HEK293T (cell line): ENCODE measurements around the gene CCN5.
A peak's percentile ranks its signal among the peaks of the same experiment; 100 is the strongest.

Experiments used
- CTCF ChIA-PET: fragments of 350-600 bp; formaldehyde crosslinking; extraction: SDS; loops from one replicate; lab custom pipeline; 2021; ENCODE audit warnings: antibody characterized with exemption, inconsistent platforms; lab: Yijun Ruan, JAX
- POLR2A ChIA-PET: fragments of 350-600 bp; formaldehyde crosslinking; extraction: SDS; loops from one replicate; lab custom pipeline; 2020; ENCODE audit warnings: antibody characterized with exemption, inconsistent platforms; lab: Yijun Ruan, JAX
- DNase-seq: peaks from one replicate; pipeline ENCODE4 v3.0.0; 2012; ENCODE audit warnings: mixed read lengths; ENCODE audit errors: extremely low spot score
- ARNT ChIP-seq: fragments of 450-650 bp; IDR thresholded peaks from 2 replicates; pipeline ENCODE4 v1.6.1; 2017; ENCODE audit warnings: mild to moderate bottlenecking
- BHLHE40 ChIP-seq: fragments of 450-650 bp; IDR thresholded peaks from 2 replicates; pipeline ENCODE4 v1.6.1; 2016; ENCODE audit warnings: mild to moderate bottlenecking, moderate library complexity, borderline replicate concordance
- CTBP1 ChIP-seq: fragments of 450-650 bp; IDR thresholded peaks from 2 replicates; pipeline ENCODE4 v1.6.1; 2016; ENCODE audit warnings: borderline replicate concordance
- ELF4 ChIP-seq: fragments of 450-650 bp; IDR thresholded peaks from 2 replicates; pipeline ENCODE4 v1.6.1; 2017; ENCODE audit warnings: antibody characterized with exemption
- FOXA1 ChIP-seq: fragments of 450-650 bp; IDR thresholded peaks from 2 replicates; pipeline ENCODE4 v1.6.1; 2016; ENCODE audit warnings: mild to moderate bottlenecking
- FOXK2 ChIP-seq: fragments of 450-650 bp; IDR thresholded peaks from 2 replicates; pipeline ENCODE4 v1.6.1; 2016; ENCODE audit warnings: mild to moderate bottlenecking
- FOXM1 ChIP-seq: fragments of 450-650 bp; IDR thresholded peaks from 2 replicates; pipeline ENCODE4 v1.6.1; 2017; ENCODE audit warnings: mild to moderate bottlenecking, borderline replicate concordance
- HDGF ChIP-seq: fragments of 450-650 bp; IDR thresholded peaks from 2 replicates; pipeline ENCODE4 v1.6.1; 2017; ENCODE audit warnings: antibody characterized with exemption, borderline replicate concordance
- L3MBTL2 ChIP-seq: fragments of 450-650 bp; conservative IDR thresholded peaks from 2 replicates; pipeline ENCODE4 v1.6.1; 2016; ENCODE audit warnings: mild to moderate bottlenecking
- LEF1 ChIP-seq: fragments of 450-650 bp; IDR thresholded peaks from 2 replicates; pipeline ENCODE4 v1.6.1; 2017; ENCODE audit warnings: mild to moderate bottlenecking, borderline replicate concordance
- NFRKB ChIP-seq: fragments of 450-650 bp; IDR thresholded peaks from 2 replicates; pipeline ENCODE4 v1.6.1; 2016; ENCODE audit warnings: mild to moderate bottlenecking, moderate library complexity
- PKNOX1 ChIP-seq: fragments of 450-650 bp; IDR thresholded peaks from 2 replicates; pipeline ENCODE4 v1.6.1; 2016
- SP1 ChIP-seq: fragments of 450-650 bp; IDR thresholded peaks from 2 replicates; pipeline ENCODE4 v1.6.1; 2017
- SUZ12 ChIP-seq: fragments of 450-650 bp; IDR thresholded peaks from 2 replicates; pipeline ENCODE4 v1.6.1; 2016; ENCODE audit warnings: mild to moderate bottlenecking
- TARDBP ChIP-seq: fragments of 450-650 bp; IDR thresholded peaks from 2 replicates; pipeline ENCODE4 v1.6.1; 2016
- ZNF384 ChIP-seq: fragments of 450-650 bp; IDR thresholded peaks from 2 replicates; pipeline ENCODE4 v1.6.1; 2016

The CCN5 gene

DNA sequence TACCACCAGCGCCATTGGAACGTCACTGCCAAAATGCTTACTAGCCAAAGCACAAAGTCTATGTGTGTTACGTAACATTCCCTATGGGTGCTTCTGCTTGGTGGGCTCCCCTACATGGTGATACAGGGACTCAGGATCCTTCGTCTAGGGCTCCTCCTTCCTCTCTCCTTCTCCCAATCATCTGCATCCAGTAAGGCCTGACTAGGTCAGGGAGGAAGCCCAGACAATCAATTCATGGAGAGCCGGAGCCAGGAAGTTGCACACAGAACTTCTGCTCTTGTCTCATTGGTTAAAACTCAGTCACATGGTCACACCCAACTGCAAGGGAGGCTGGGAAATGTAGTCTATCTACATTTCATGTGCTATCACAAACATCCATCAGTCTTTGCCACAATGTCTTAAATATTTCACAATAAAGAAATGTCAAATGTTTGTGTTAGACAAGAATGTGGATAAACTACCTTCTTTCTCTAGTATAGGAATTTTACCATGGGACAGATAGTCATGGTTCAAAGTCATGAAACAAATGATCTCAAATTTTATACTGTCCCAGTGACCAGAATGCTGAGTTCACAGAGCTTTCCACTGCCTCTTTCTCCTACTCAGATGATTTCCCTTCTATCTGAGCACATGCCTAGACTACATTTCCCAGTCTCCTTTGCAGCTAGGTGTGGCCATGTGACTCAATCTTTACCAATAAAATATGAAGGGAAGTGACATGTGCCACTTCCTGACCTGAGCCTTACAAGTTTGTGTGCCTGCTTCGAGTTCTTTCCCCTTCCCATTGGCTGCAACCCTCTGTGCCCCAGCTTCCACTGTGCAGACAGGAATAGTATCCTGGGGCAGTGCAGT is 21.2 kb downstream of the CCN5 start:
- CTCF ChIA-PET: no interaction called here
- no peak for TF ChIP-seq ARNT
- peak; percentile 62 for TF ChIP-seq ELF4
- peak; percentile 40; the same call in 1 of the 2 replicates for TF ChIP-seq L3MBTL2
- POLR2A ChIA-PET: no interaction called here
- peak; percentile 75 for DNase-seq

GRCh38 chr20:44737116-44737515 is 21.9 kb downstream of the CCN5 start:
- TF ChIP-seq SUZ12 (no peak), HDGF (no peak), BHLHE40 (no peak), L3MBTL2 (no peak), SP1 (no peak), FOXK2 (no peak)
- CTCF ChIA-PET: no interaction called here
- POLR2A ChIA-PET: no interaction called here
- no peak for DNase-seq

- CTCF ChIA-PET: interaction anchor here (1.0 to 1.3 kb wide), 3 partner anchors 9 to 128 kb away, joined by 4 to 6 read pairs (median 4); no protein-coding TSS in a partner anchor
- TF ChIP-seq SP1 (no peak), ELF4 (no peak), PKNOX1 (peak; percentile 72), L3MBTL2 (peak; percentile 78), CTBP1 (no peak), FOXA1 (no peak), FOXK2 (no peak), BHLHE40 (no peak), HDGF (0 out of 2 replicates have a peak, but pooled peaks have one; percentile 44), FOXM1 (no peak), ZNF384 (no peak), NFRKB (no peak)
- POLR2A ChIA-PET: no interaction called here
- DNase-seq: peak; percentile 89
Observed at GRCh38 chr20:44738813-44739477, 23.8 kb downstream of the CCN5 start.

DNA sequence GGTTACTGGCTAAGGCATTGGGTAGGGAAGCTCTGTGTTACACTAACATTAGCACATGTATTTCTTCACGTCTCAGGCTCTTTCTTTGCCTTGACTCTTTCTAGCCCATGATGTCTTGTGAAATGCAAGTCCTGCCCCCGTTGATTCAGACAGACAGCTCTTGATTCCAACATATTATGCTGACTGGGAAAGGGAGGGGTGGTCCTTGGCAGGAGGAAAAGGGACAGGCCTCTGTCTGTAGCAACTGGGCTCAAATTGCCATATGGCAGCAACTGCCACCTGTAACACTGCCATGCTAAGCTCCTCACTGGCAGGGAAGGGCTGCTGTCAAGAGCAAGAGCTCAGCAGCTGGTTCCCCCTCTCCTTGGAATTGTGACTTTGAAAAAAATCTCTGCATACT is 24.8 kb downstream of the CCN5 start:
- CTCF ChIA-PET: no interaction called here
- no peak for TF ChIP-seq PKNOX1
- TF ChIP-seq CTBP1: no peak
- TF ChIP-seq BHLHE40: no peak
- no peak for TF ChIP-seq HDGF
- TF ChIP-seq LEF1: no peak
- TF ChIP-seq TARDBP: no peak
- TF ChIP-seq NFRKB: no peak
- no peak for TF ChIP-seq L3MBTL2
- no peak for TF ChIP-seq FOXA1
- no peak for DNase-seq
- POLR2A ChIA-PET: no interaction called here

- CTCF ChIA-PET: interaction anchor here (0.6 to 0.8 kb wide), 2 partner anchors 115 to 156 kb away, joined by 3 read pairs; no protein-coding TSS in a partner anchor
- TF ChIP-seq FOXK2 (no peak), SP1 (no peak), L3MBTL2 (no peak), PKNOX1 (no peak), NFRKB (no peak), HDGF (no peak), TARDBP (no peak), SUZ12 (no peak), FOXM1 (no peak), ARNT (no peak), BHLHE40 (no peak), LEF1 (no peak), ELF4 (no peak), CTBP1 (no peak), ZNF384 (no peak), FOXA1 (no peak)
- no peak for DNase-seq
- POLR2A ChIA-PET: interaction anchor here (1.2 kb wide), 1 partner anchor 9 kb away, joined by 3 read pairs; no protein-coding TSS in a partner anchor
Observed at GRCh38 chr20:44742304-44743079, 27.3 kb downstream of the CCN5 start.
